GM19468 (cell line): ENCODE results near the gene TRPM3.

Source experiments
- ATAC-seq: cut with Tn5 transposase; IDR thresholded peaks from one replicate; pipeline ENCODE4 v1.9.1; 2021; ENCODE audit warnings: mild to moderate bottlenecking, moderate library complexity, moderate number of reproducible peaks; ENCODE audit not compliant: unreplicated experiment; ENCODE audit errors: extremely low read depth

The TRPM3 gene

GRCh38 chr9:70574151-70574837 is 547.1 kb downstream of the TRPM3 start:
- ATAC-seq = no peak

GRCh38 chr9:70573308-70573707 is 548.1 kb downstream of the TRPM3 start:
- no peak for ATAC-seq

DNA sequence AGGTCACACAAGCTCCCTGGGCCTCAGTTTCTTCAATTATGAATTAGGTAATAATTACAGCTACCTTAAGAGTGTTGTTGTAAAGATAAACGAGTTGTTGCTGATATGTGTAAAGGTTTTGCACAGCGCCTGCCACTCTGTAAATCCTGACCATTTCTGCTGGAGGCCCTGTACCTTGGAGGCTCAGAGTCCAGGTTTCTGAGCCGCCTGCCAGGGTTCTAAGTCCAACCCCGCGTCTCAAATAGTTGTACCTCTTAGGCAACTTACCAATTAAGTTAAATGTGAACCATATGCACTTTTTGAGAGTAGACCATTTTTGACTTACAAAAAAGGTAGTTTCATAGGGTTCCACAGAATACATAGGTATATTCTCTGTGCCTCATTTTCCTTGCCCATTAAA is 550.2 kb downstream of the TRPM3 start:
- no peak for ATAC-seq

DNA sequence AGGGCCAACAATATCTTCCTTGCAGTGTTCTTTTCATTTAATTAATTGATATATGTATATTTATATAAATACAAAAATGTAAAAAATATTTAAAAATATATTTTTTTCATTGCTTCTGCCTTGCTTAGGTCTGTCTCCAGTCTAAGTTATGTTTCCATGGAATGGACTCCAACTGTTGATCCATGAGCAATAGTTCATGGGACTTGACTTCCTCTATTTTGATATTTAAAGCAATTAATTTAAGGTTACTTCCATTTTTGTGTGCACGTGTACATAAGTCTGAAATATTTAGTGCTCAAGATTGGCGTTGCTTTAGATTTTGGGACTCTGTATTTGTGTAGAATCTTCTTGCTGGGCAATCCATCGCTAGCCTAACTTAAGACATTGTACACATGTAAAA is 551.6 kb downstream of the TRPM3 start:
- no peak for ATAC-seq

DNA sequence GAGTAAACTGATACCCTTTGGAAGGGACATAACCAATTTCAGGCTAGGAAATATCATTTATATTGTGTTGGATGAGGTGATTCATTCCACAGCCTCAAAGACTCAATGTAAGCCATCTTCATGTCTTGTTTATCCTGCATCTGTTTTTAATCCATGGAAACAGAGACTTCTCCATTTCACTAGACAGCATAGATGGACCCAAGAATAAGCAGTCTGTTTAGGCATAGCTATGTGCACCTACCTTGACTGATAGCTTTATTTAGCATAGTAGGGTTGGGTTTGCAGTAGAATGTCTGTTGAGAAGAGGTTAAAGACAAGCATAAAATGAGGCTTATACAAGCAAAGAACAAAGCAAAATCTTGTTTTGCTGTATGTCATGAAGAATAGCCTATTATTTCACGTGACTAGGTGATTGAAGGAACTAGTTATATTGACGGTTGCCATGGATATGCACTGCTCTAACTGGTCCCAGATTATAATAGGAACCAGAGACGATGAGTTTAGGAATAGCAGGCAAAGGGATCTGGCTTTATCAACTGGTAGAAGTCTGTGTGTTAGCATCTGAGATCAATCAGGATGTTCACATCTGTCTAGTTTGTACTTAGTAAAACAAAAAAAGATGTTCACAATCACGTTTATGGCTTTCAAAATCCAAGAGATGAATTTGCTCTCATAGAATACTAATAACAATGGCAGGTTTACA is 552.2 kb downstream of the TRPM3 start:
- no peak for ATAC-seq

DNA sequence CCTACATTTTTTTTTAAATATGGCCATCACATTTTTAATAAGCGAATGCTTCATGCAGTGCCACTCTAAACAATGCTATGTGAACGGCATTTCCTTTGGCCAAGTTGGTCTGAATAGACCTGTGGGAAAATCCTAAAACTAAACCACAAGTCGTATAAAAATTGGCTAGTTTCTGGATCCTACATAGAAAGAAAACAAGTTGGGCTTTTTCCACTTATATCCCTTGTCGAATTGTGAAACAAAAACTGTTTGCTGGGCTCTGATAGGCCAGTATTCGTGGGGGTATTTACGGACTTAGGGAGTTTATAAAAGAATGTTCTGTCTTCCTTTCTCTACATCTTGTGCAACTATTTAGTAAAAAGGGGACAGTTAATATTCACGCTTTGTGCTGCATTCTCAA is 553.9 kb downstream of the TRPM3 start:
- ATAC-seq = no peak

GRCh38 chr9:70566751-70567150 is 554.7 kb downstream of the TRPM3 start:
- ATAC-seq = no peak

- no peak for ATAC-seq
Measured at GRCh38 chr9:70566066-70566465, 555.4 kb downstream of the TRPM3 start.

GRCh38 chr9:70564468-70565335 is 556.7 kb downstream of the TRPM3 start:
- ATAC-seq = no peak

- peak; percentile 94 for ATAC-seq
Measured at GRCh38 chr9:70563431-70564204, 557.8 kb downstream of the TRPM3 start.

DNA sequence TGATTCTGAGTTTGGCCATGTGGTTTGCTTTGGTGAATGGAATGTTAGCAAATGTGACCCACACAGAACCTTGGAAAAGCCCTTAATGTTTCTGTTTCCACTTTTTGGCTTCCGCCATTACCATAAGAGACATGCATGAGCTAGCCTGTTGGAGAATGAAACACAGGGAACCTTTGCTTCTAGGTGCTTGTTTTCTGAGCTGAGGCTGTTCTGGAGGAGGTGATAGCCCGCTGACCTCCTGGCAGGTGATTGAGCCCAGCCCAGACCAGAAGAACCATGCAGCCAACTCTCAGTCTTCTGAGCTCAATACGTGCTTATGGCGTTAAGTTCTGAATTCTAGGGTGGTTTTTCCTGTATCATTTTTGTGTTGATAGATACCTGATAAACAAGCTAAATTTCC is 558.4 kb downstream of the TRPM3 start:
- no peak for ATAC-seq

- no peak for ATAC-seq
Measured at GRCh38 chr9:70561786-70562395, 559.5 kb downstream of the TRPM3 start.

DNA sequence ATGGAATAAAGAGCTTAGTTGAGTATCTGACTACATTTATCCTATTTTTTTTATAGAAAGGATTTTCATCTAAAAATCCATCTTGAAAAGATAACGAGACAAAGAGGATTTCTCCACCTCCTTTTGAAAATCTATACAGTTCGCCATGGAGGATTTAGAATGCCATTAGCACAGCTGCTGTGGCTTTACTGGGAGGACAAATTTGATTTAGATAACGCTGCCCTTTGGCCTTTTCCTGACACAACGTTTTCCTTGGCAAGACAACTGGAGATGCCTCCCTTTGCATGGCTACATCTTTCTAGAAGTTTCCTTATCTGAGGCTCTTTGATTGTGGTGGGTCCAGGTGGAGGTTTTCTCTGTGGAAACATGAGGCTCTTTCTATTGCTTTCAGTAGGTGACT is 560.3 kb downstream of the TRPM3 start:
- ATAC-seq = no peak

- no peak for ATAC-seq
Measured at GRCh38 chr9:70559102-70559501, 562.3 kb downstream of the TRPM3 start.

DNA sequence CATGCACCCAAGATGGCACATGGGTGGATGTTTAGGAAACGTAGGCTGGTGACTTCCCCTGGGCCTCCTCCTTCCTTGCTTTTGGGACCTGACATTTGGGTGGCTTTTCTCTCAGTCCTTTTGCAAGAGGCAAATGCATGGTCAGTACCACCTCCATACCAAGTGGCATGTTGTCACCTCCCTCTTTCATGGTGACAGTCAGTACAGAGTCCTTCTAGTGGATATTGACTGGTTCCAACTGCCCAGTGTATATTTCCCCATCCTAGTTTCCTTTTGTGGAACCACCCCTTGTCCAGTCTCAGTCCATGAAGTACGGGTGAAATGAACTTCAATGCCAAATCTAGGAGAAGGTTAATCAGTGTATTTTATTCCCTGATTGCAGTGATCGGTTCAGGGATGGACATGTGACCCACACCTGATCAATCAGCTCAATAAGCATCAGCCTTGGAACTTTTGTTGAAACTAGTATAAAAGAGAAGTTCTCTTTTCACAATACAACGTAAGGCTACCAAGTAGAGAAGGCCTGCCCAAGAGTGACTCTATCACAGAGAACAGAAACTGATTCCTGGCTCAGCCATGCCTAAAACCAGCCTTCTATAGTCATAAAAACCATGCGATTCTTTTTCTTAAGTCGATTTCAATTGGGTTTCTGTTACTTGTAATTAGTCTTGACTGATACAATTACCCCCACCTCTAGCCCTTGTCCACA is 563.6 kb downstream of the TRPM3 start:
- peak; percentile 99 for ATAC-seq

DNA sequence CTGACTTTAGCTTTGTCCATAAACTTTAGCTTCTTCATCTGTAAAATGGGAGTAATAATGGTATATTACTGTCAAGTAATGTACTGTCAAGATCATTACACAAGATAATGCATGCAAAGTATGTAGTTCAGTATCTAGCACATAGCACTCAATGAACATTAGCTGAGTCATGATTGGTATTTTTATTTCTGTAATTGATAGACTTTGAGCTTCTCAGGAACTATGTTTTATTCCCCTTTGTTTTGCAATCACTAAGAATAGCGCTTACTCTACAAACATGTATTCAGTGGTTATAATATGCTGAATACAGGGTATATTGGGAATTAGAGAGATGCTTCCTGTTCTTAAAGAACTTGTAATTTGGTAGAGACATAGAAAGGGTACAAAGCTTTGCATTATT is 564.6 kb downstream of the TRPM3 start:
- ATAC-seq = no peak

DNA sequence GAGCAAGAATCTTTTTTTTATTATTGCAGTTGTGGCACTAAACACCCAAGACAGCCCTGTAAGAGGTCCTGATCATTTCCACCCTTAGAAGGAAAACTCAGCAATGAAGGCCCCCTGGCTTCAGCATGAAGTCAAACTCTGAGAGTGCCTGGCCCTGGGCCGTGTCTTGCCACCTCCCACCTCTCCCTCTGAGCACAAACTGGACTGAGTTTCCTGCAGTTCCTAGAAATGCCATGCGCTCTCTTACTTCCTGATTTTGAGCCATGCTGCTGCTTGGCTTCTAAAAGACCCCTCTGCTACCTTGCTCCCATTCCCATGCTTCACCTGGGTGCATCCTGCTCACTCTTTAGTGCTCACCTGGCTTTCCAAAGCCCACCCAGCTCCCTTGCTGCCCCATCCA is 566.5 kb downstream of the TRPM3 start:
- no peak for ATAC-seq

- no peak for ATAC-seq
Measured at GRCh38 chr9:70553707-70554673, 567.4 kb downstream of the TRPM3 start.
